A673 (cell line): ENCODE data around the gene RNF41.

Experiments used
- EZH2 ChIP-seq: fragments of 200-600 bp; sonication (generic); IDR thresholded peaks from 2 replicates; pipeline ENCODE4 v1.6.1; 2017; ENCODE audit warnings: borderline replicate concordance, low read depth, mild to moderate bottlenecking, mixed read lengths, antibody characterized with exemption, low read length; ENCODE audit not compliant: poor library complexity, severe bottlenecking
- TF ChIP-seq, protein P1 (sequence below): fragments of 300-800, 200-600 bp; sonication (generic); conservative IDR thresholded peaks from 2 replicates; pipeline ENCODE4 v1.5.1; 2017; ENCODE audit warnings: low read depth, mild to moderate bottlenecking, antibody characterized with exemption, low read length, moderate library complexity, mixed read lengths

DNA sequence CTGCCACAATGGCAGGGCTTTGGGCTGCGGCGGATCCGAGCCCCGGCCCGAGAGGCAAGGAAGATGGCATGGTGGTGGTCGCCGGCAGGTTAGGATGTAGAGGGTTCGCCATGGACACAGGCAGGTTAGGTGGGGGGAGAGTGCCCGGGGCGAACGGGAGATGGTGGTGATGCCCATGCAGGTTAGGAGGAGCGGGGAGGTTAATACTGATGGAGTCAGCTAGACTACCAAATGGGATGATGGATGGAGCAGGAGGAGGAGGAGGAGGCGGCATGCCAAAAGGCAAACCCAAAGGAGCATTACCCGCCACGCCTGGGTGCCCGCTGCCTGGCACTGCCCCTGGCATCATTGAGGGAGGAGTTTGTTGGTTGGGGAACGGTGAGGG lies 57.4 kb downstream of the RNF41 start:
- TF ChIP-seq, protein P1, sequence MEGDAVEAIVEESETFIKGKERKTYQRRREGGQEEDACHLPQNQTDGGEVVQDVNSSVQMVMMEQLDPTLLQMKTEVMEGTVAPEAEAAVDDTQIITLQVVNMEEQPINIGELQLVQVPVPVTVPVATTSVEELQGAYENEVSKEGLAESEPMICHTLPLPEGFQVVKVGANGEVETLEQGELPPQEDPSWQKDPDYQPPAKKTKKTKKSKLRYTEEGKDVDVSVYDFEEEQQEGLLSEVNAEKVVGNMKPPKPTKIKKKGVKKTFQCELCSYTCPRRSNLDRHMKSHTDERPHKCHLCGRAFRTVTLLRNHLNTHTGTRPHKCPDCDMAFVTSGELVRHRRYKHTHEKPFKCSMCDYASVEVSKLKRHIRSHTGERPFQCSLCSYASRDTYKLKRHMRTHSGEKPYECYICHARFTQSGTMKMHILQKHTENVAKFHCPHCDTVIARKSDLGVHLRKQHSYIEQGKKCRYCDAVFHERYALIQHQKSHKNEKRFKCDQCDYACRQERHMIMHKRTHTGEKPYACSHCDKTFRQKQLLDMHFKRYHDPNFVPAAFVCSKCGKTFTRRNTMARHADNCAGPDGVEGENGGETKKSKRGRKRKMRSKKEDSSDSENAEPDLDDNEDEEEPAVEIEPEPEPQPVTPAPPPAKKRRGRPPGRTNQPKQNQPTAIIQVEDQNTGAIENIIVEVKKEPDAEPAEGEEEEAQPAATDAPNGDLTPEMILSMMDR = no peak
- no peak for TF ChIP-seq EZH2
